SJSA1 (cell line): ENCODE data around the gene MEDAG. TPM values are rescaled to one million over a fixed set of nuclear protein-coding genes. Genes with fewer than 3 reads are reported as not detected.

Experiments used
- DNase-seq, 2 experiments: peaks; one replicate each; pipeline ENCODE4 v3.0.0-alpha.2; 2015 to 2020; ENCODE audit warnings: low spot score in 2 of 2, low read depth in 1 of 2
- H3K27ac ChIP-seq: fragments of 250-450 bp; sonication (Bioruptor Pico); 2 replicates; pipeline ENCODE4 v1.5.1; 2020; ENCODE audit warnings: mild to moderate bottlenecking, moderate library complexity
- H3K27me3 ChIP-seq: fragments of 250-450 bp; sonication (Bioruptor Pico); replicated peaks from 2 replicates; pipeline ENCODE4 v1.5.1; 2020; ENCODE audit warnings: mild to moderate bottlenecking, moderate library complexity
- H3K36me3 ChIP-seq: fragments of 250-450 bp; sonication (Bioruptor Pico); 2 replicates; pipeline ENCODE4 v1.5.1; 2020; ENCODE audit warnings: mild to moderate bottlenecking
- H3K4me1 ChIP-seq: fragments of 250-450 bp; sonication (Bioruptor Pico); replicated peaks from 2 replicates; pipeline ENCODE4 v1.6.1; 2021; ENCODE audit warnings: mild to moderate bottlenecking
- H3K4me3 ChIP-seq: fragments of 250-450 bp; sonication (Bioruptor Pico); 2 replicates; pipeline ENCODE4 v1.5.1; 2020; ENCODE audit warnings: mild to moderate bottlenecking
- H3K9me3 ChIP-seq: fragments of 250-450 bp; sonication (Bioruptor Pico); replicated peaks from 2 replicates; pipeline ENCODE4 v1.5.1; 2020; ENCODE audit warnings: mild to moderate bottlenecking
- total RNA-seq: library from RNA; depleted of rRNA; stranded (reverse); fragments of >200 nt; shearing (Covaris generic); gene quantifications from 2 replicates; pipeline ENCODE4 v1.2.3, GENCODE V29; 2014; rRNA removed

The MEDAG gene
- total RNA-seq, 1 experiment from 2014 or later = not detected

DNA sequence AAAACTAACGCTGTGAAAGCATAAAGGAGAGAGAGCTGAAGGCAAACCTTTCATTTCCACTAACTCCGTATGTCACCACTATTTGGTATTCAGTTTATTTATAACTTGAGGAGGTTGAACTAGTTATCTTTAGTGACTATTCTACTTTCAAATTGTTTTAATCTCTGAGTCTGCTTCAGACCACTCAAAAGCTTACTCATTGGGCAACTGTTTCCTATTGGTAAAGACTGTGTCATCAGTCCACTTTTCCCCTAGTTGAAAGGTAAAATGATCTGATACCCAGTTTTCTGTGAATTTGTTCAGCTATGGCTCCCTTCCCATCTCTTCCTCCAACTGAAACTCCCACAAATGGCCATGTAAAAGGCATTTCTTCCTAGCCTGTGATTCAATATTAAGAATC, 65.5 kb downstream of the MEDAG start:
- Histone ChIP-seq H3K27me3 (no peaks in the 10 kb centered on the region), H3K4me3 (no peak overlapping the region), H3K9me3 (no peaks in the 10 kb centered on the region), H3K4me1 (peaks cover 18% of the 10 kb centered on the region), H3K36me3 (no peaks in the 10 kb centered on the region), H3K27ac (no peak overlapping the region)
- no peak for DNase-seq

DNA sequence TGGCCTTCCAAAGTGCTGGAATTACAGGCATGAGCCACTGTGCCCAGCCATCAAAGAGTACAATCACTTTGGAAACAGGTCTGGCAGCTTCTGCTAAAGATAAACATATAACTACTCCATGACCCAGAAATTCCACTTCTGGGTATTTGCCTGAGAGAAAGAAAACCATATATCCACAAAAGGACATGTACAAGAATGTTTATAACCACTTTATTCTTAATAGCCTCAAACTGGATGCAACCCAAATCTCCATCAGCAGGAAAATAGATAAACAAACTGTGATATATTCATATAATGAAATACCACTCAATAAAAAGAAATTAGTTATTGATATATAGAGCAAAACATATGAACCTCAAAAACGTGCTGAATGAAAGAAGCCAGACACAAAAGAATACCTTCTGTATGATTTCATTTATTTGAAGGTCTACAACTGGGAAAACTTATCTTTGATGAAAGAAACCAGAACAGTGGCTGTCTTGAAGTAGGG, 66.9 kb downstream of the MEDAG start:
- DNase-seq = no peak
- Histone ChIP-seq H3K36me3 (no peaks in the 10 kb centered on the region), H3K4me3 (no peak overlapping the region), H3K4me1 (peaks cover 24% of the 10 kb centered on the region), H3K27me3 (no peaks in the 10 kb centered on the region), H3K27ac (no peak overlapping the region), H3K9me3 (no peaks in the 10 kb centered on the region)

DNA sequence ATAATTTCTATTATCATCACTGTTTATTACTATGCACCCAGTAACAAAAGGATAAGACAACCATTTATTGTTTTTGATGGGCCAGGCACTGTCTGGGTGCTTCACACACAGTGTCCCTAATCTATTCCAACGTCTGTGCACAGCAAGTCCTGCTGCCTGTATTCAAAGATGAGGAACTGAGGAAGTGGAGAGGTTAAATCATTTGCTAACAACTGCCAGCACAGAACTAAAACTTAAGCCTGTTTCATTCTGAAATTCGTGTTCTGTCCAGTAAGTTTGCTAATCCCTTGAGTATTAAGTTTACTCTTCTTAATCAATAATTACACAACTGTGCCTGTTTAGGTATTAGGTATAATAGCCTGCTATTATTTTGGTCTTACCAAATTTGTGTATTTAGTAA, 68.3 kb downstream of the MEDAG start:
- Histone ChIP-seq H3K4me1 (peaks cover 35% of the 10 kb centered on the region), H3K36me3 (no peaks in the 10 kb centered on the region), H3K4me3 (no peak overlapping the region), H3K9me3 (no peaks in the 10 kb centered on the region), H3K27ac (no peak overlapping the region), H3K27me3 (no peaks in the 10 kb centered on the region)
- DNase-seq = no peak

Other genes starting within 250 kb of the MEDAG start
- gene ALOX5AP, start 170.7 kb upstream of the MEDAG start, total RNA-seq = 1.1 and 1.6 TPM in 2 replicates
- not detected in 2 replicates for gene TEX26, start 26.4 kb downstream of the MEDAG start, total RNA-seq